ENCODE measurements around the gene SF3B6.

Gene SF3B6

DNA sequence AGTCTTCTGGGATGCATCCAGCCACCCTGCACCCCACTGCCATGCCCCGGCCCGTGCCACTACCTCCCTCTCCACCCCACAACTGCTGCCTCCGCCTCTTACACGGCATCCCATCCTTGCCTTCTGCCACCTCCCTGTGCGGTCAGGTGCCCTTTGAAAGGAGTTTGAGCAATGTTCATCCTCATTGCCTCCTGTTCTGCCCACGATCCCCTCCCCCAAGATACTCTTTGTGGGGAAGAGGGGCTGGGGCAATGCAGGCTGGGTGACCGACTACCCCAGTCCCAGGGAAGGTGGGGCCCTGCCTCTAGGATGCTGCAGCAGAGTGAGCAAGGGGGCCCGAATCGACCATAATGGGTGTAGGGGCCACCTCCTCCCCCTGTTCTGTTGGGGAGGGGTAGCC is 57.9 kb downstream of the SF3B6 start:
- no peak for DNase-seq

DNA sequence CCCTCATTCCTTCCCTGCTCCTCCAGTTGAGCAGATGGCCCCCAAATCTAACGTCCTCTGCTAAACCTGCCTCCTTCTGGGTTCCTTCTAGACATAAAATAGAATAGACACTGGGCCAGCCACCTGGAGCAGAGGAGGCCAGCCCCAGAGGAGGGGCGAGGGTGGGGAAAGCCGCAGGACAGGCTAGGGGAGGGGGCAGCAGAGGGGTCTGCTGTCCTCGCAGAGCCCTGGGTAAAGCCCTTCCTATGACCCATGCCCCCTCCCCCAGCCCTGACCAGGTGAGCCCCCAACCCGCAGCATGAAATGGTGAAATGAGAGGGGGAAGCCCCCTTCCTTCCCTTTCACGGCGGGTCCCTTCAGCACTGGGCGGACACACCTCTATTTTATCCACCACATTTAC is 58.4 kb downstream of the SF3B6 start:
- DNase-seq, result no peak

Measured in fibroblast of skin of scalp (primary cell).